Keratinocyte (primary cell): ENCODE measurements around the gene PLGRKT. TPM values are rescaled to one million over a fixed set of nuclear protein-coding genes. Genes with fewer than 3 reads are reported as not detected.

Source experiments
- DNase-seq: peaks from one replicate; pipeline ENCODE4 v3.0.0-alpha.2; 2011; ENCODE audit warnings: low read depth, missing footprints, low spot score
- FAIRE-seq: peaks from 2 replicates; lab custom pipeline; 2011; peaks lifted over from hg19 to GRCh38; lab: Jason Lieb, UNC
- H2AFZ ChIP-seq: 2 replicates; pipeline ENCODE4 v1.6.0; 2012; ENCODE audit warnings: low read length, control low read depth, inconsistent platforms; ENCODE audit not compliant: control insufficient read depth
- H3K27ac ChIP-seq: 2 replicates; pipeline ENCODE4 v1.5.1; 2011; ENCODE audit warnings: low read length; ENCODE audit not compliant: control insufficient read depth, insufficient read depth
- H3K27me3 ChIP-seq: 3 replicates; pipeline ENCODE4 v1.6.0; 2011; ENCODE audit warnings: low read length; ENCODE audit not compliant: control insufficient read depth, insufficient read depth; ENCODE audit errors: extremely low read depth
- H3K36me3 ChIP-seq, 2 experiments: 2 replicates in 1 of 2; 3 replicates in 1 of 2; pipeline ENCODE4 v1.5.1; 2011; ENCODE audit warnings: low read length in 2 of 2, mild to moderate bottlenecking in 1 of 2; ENCODE audit not compliant: control insufficient read depth in 2 of 2, insufficient read depth in 2 of 2; ENCODE audit errors: extremely low read depth in 1 of 2
- H3K4me1 ChIP-seq: 3 replicates; pipeline ENCODE4 v1.5.1; 2011; ENCODE audit warnings: low read length; ENCODE audit not compliant: control insufficient read depth, insufficient read depth; ENCODE audit errors: extremely low read depth
- H3K4me2 ChIP-seq: 3 replicates; pipeline ENCODE4 v1.6.0; 2011; ENCODE audit warnings: low read depth, low read length; ENCODE audit not compliant: control insufficient read depth, insufficient read depth; ENCODE audit errors: extremely low read depth
- H3K4me3 ChIP-seq, 3 experiments: fragments of 200-600 bp in 1 of 3; sonication (generic) in 1 of 3; 2 replicates in 2 of 3; 3 replicates in 1 of 3; pipeline ENCODE4 v1.5.1; 2011 to 2016; ENCODE audit warnings: low read length in 3 of 3, mild to moderate bottlenecking in 3 of 3, control low read depth in 2 of 3, inconsistent platforms in 1 of 3, low read depth in 1 of 3, mixed read lengths in 1 of 3, mixed run types in 1 of 3, moderate library complexity in 1 of 3; ENCODE audit not compliant: control insufficient read depth in 2 of 3, insufficient read depth in 2 of 3; ENCODE audit errors: extremely low read depth in 1 of 3
- H3K79me2 ChIP-seq: 2 replicates; pipeline ENCODE4 v1.6.0; 2012; ENCODE audit warnings: low read length; ENCODE audit not compliant: control insufficient read depth, insufficient read depth
- H3K9ac ChIP-seq: 3 replicates; pipeline ENCODE4 v1.6.0; 2011; ENCODE audit warnings: low read length; ENCODE audit not compliant: control insufficient read depth, insufficient read depth; ENCODE audit errors: extremely low read depth
- H3K9me1 ChIP-seq: 3 replicates; pipeline ENCODE4 v1.6.0; 2011; ENCODE audit warnings: low read length; ENCODE audit not compliant: control insufficient read depth, insufficient read depth; ENCODE audit errors: extremely low read depth
- H3K9me3 ChIP-seq: 2 replicates; pipeline ENCODE4 v1.5.1; 2012; ENCODE audit warnings: low read depth, low read length; ENCODE audit not compliant: control insufficient read depth
- H4K20me1 ChIP-seq: 3 replicates; pipeline ENCODE4 v1.6.0; 2011; ENCODE audit warnings: low read length; ENCODE audit not compliant: control insufficient read depth, insufficient read depth; ENCODE audit errors: extremely low read depth
- CTCF ChIP-seq, 3 experiments: IDR thresholded peaks in 1 of 3; conservative IDR thresholded peaks in 1 of 3; optimal IDR thresholded peaks in 1 of 3; 2 replicates in 2 of 3; 3 replicates in 1 of 3; pipeline versions ENCODE3 to v1.5.1; 2011; ENCODE audit warnings: low read length in 3 of 3, mild to moderate bottlenecking in 3 of 3, moderate library complexity in 2 of 3, control low read depth in 1 of 3, inconsistent platforms in 1 of 3; ENCODE audit not compliant: insufficient read depth in 2 of 3; ENCODE audit errors: extremely low read depth in 1 of 3
- EZH2 ChIP-seq: IDR thresholded peaks from one replicate; pipeline ENCODE4 v1.6.1; 2012; ENCODE audit warnings: inconsistent platforms, mild to moderate bottlenecking, low read length, moderate library complexity
- dilution Hi-C: fragments of 300-500 bp; cut with MboI; formaldehyde crosslinking; loops from one replicate; pipeline ENCODE4 v1.7.0; 2020; ENCODE audit warnings: low sequenced_read_pairs; ENCODE audit not compliant: extremely low pct_ligation_motif_present
- polyA plus RNA-seq, 5 experiments: library from polyadenylated mRNA; depleted of rRNA in 3 of 5; stranded (reverse) in 3 of 5; stranded (forward) in 1 of 5; unstranded in 1 of 5; fragments of >200 nt; gene quantifications; 1 replicate in 1 of 5; 2 replicates in 3 of 5; 3 replicates in 1 of 5; pipeline versions ENCODE4 v1.2.1 to v1.2.3, GENCODE V29; 2011 to 2012; ENCODE audit warnings: missing spikeins in 2 of 5, low read depth in 1 of 5, low replicate concordance in 1 of 5

PLGRKT gene
- polyA plus RNA-seq, 1 donor (not counting 4 experiments of a cell fraction or from before 2014, with no cell fraction given) = 35.2 TPM

- FAIRE-seq = no peak
- dilution Hi-C loops = no loop called here
- no peak overlapping the region for H3K9ac ChIP-seq
Measured at GRCh38 chr9:5418481-5418880, 19.2 kb downstream of the PLGRKT start.

GRCh38 chr9:5416953-5417352 is 20.8 kb downstream of the PLGRKT start:
- no peaks in the 10 kb centered on the region for H3K27me3 ChIP-seq
- H3K79me2 ChIP-seq = no peaks in the 10 kb centered on the region
- no peak overlapping the region for H3K4me3 ChIP-seq
- DNase-seq (no peak), FAIRE-seq (no peak)
- no peaks in the 10 kb centered on the region for H4K20me1 ChIP-seq
- H3K9me3 ChIP-seq = no peaks in the 10 kb centered on the region
- no peak overlapping the region for H2AFZ ChIP-seq
- no peaks in the 10 kb centered on the region for H3K9me1 ChIP-seq
- H3K9ac ChIP-seq = no peak overlapping the region
- H3K4me1 ChIP-seq = no peaks in the 10 kb centered on the region
- peaks cover 3 to 4% of the 10 kb centered on the region in 2 experiments for H3K36me3 ChIP-seq
- no peak overlapping the region for H3K27ac ChIP-seq
- dilution Hi-C loops = no loop called here
- no peak for TF ChIP-seq EZH2
- TF ChIP-seq CTCF (optimal IDR thresholded peaks at IDR 0.05 in 1 of 3, IDR thresholded peaks at IDR 0.05 in 1 of 3, conservative IDR thresholded peaks at IDR 0.05 in 1 of 3; ENCODE audit: extremely low read depth in 1 of 3, insufficient read depth in 2 of 3, low read length in 3 of 3) = no peak
- H3K4me2 ChIP-seq = no peak overlapping the region

More at GRCh38 chr9:5418481-5418880, 19.2 kb downstream of the PLGRKT start:
- no peaks in the 10 kb centered on the region for H4K20me1 ChIP-seq
- no peaks in the 10 kb centered on the region for H3K4me1 ChIP-seq
- no peaks in the 10 kb centered on the region for H3K9me3 ChIP-seq
- H3K79me2 ChIP-seq = no peaks in the 10 kb centered on the region
- no peak overlapping the region for H3K27ac ChIP-seq
- DNase-seq = no peak
- H2AFZ ChIP-seq = no peak overlapping the region
- no peak overlapping the region for H3K4me3 ChIP-seq
- TF ChIP-seq CTCF (optimal IDR thresholded peaks at IDR 0.05 in 1 of 3, IDR thresholded peaks at IDR 0.05 in 1 of 3, conservative IDR thresholded peaks at IDR 0.05 in 1 of 3; ENCODE audit: extremely low read depth in 1 of 3, insufficient read depth in 2 of 3, low read length in 3 of 3) (no peak), EZH2 (no peak)
- H3K27me3 ChIP-seq = no peaks in the 10 kb centered on the region
- H3K4me2 ChIP-seq = no peak overlapping the region
- peaks cover 0 to 4% of the 10 kb centered on the region in 2 experiments for H3K36me3 ChIP-seq
- H3K9me1 ChIP-seq = no peaks in the 10 kb centered on the region
